K562 (cell line): ENCODE results near the gene SLC13A3. TPM values are rescaled to one million over a fixed set of nuclear protein-coding genes. Genes with fewer than 3 reads are reported as not detected.

Experiments used
- CBX3 ChIP-seq, 2 experiments: IDR thresholded peaks; 1 replicate in 1 of 2; 2 replicates in 1 of 2; pipeline ENCODE4 v1.6.1; 2012; ENCODE audit warnings: inconsistent platforms in 2 of 2, low read length in 2 of 2, borderline replicate concordance in 1 of 2, control low read depth in 1 of 2
- CEBPB ChIP-seq: fragments of 450-650 bp; IDR thresholded peaks from 2 replicates; pipeline ENCODE4 v1.6.1; 2016; ENCODE audit warnings: missing genetic modification characterization, missing compliant biosample characterization
- CTCFL ChIP-seq: IDR thresholded peaks from 2 replicates; pipeline ENCODE4 v1.6.1; 2011; ENCODE audit warnings: borderline replicate concordance, low read depth, mild to moderate bottlenecking, moderate library complexity, low read length; ENCODE audit not compliant: insufficient read depth, poor library complexity, severe bottlenecking
- FIP1L1 ChIP-seq: fragments of 200-400 bp; formaldehyde crosslinking; IDR thresholded peaks from 2 replicates; pipeline ENCODE4 v1.6.1; 2018; ENCODE audit warnings: mild to moderate bottlenecking, low read depth, low read length; ENCODE audit not compliant: poor library complexity, severe bottlenecking
- MTA1 ChIP-seq: fragments of 450-650 bp; IDR thresholded peaks from 2 replicates; pipeline ENCODE4 v1.6.1; 2017; ENCODE audit warnings: borderline replicate concordance
- MYC ChIP-seq, 2 experiments: fragments of 250-450 bp in 1 of 2; sonication (Bioruptor Pico) in 1 of 2; IDR thresholded peaks; 2 replicates each; pipeline versions ENCODE4 v1.5.1 to v1.6.1; 2012 to 2021; ENCODE audit warnings: low read depth in 2 of 2, borderline replicate concordance in 1 of 2, improper control_type of control experiment in 1 of 2, low read length in 1 of 2, mild to moderate bottlenecking in 1 of 2, moderate library complexity in 1 of 2
- OTX1 ChIP-seq: fragments of 450-650 bp; formaldehyde crosslinking; IDR thresholded peaks from 2 replicates; pipeline ENCODE4 v1.4.0; 2022; ENCODE audit warnings: mild to moderate bottlenecking
- TAF1 ChIP-seq: IDR thresholded peaks from 2 replicates; pipeline ENCODE4 v1.6.1; 2011; ENCODE audit warnings: mild to moderate bottlenecking, low read length, moderate library complexity; ENCODE audit not compliant: insufficient read depth, control insufficient read depth, severe bottlenecking; ENCODE audit errors: extremely low read depth
- WHSC1 ChIP-seq: IDR thresholded peaks from one replicate; pipeline ENCODE4 v1.6.1; 2012; ENCODE audit warnings: low read length, control low read depth, inconsistent platforms
- ZBTB11 ChIP-seq, 3 experiments: fragments of 200-800 bp in 1 of 3; fragments of 250-450 bp in 1 of 3; fragments of 450-650 bp in 1 of 3; sonication (Bioruptor Pico) in 1 of 3; sonication (Bioruptor generic) in 1 of 3; formaldehyde crosslinking in 1 of 3; IDR thresholded peaks; 2 replicates each; pipeline versions ENCODE4 v1.6.1 to v1.8.0; 2016 to 2022; ENCODE audit warnings: mild to moderate bottlenecking in 2 of 3, missing genetic modification characterization in 2 of 3, missing compliant biosample characterization in 1 of 3, moderate library complexity in 1 of 3
- ZKSCAN8 ChIP-seq: fragments of 200-800 bp; sonication (Bioruptor generic); IDR thresholded peaks from 2 replicates; pipeline ENCODE4 v1.6.1; 2016; ENCODE audit warnings: missing genetic modification characterization, missing compliant biosample characterization
- ZNF224 ChIP-seq: sonication (generic); formaldehyde crosslinking; IDR thresholded peaks from 2 replicates; pipeline ENCODE4 v1.8.0; 2022; ENCODE audit warnings: mild to moderate bottlenecking, missing genetic modification reagents
- ZNF354B ChIP-seq: fragments of 250-450 bp; sonication (Bioruptor Pico); IDR thresholded peaks from 2 replicates; pipeline ENCODE4 v1.4.0; 2020
- ZNF57 ChIP-seq: fragments of 450-650 bp; formaldehyde crosslinking; IDR thresholded peaks from 2 replicates; pipeline ENCODE4 v1.4.0; 2020; ENCODE audit warnings: mild to moderate bottlenecking, moderate library complexity
- ZNF830 ChIP-seq: fragments of 250-450 bp; sonication (Bioruptor Pico); IDR thresholded peaks from 2 replicates; pipeline ENCODE4 v1.5.0; 2021; ENCODE audit warnings: mild to moderate bottlenecking
- polyA plus RNA-seq, 8 experiments: library from polyadenylated mRNA; depleted of rRNA in 4 of 8; stranded (reverse) in 5 of 8; unstranded in 3 of 8; fragments of >200 nt; fragmentation: Nextera tagmentation in 2 of 8; fragmentation: Illumina TruSeq in 1 of 8; extraction: Ambion mirVana in 2 of 8; extraction: Trizol in 1 of 8; gene quantifications; 2 replicates each; pipeline versions ENCODE4 v1.2.1 to v1.2.3, GENCODE V29; 2011 to 2014; ENCODE audit warnings: inconsistent platforms in 1 of 8, missing spikeins in 1 of 8
- total RNA-seq, 7 experiments: library from RNA; depleted of rRNA in 6 of 7; stranded (reverse); fragments of >200 nt in 6 of 7; fragmentation: Illumina TruSeq in 2 of 7; extraction: Trizol in 2 of 7; gene quantifications; 2 replicates each; pipeline versions ENCODE4 v1.2.1 to v1.2.3, GENCODE V29; 2011 to 2021; ENCODE audit warnings: low replicate concordance in 1 of 7
- TF ChIP-seq, protein P1 (sequence below): fragments of 250-450 bp; sonication (Bioruptor Pico); IDR thresholded peaks from 2 replicates; pipeline ENCODE4 v1.5.0; 2022; ENCODE audit warnings: mild to moderate bottlenecking
- TF ChIP-seq, protein P2 (sequence below): sonication (generic); formaldehyde crosslinking; IDR thresholded peaks from 2 replicates; pipeline ENCODE4 v1.8.1; 2023; ENCODE audit warnings: mild to moderate bottlenecking, missing genetic modification reagents

The SLC13A3 gene
- total and polyA plus RNA-seq, 9 of the 15 experiments (the other 6 are each of a cell fraction or from before 2014, with no cell fraction given) = 5.5 to 16.4 (median 8.5) TPM

DNA sequence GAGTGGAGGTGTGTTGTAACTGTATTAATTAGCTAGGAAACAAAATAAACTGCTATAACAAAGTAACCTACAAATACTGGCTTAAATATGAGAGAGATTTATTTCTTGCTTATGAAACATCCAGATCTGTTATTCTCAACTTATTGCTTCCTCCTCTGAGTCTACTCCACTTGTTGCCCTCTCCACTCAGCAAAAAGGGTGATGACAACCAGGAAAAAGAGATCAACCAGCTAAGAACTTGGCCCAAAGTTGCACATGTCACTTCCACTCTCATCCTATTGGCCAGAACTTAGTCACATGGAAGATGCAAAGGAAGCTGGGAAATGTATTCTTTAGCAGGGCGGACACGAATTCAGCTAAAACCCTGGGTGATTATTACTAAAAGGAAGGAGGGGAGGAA is 43.2 kb upstream of the SLC13A3 start (continued):
- 0 out of 2 replicates have a peak, but pooled peaks have one; percentile 29 for TF ChIP-seq MYC (IDR thresholded peaks at IDR 0.05; ENCODE audit: low read depth, low read length)
- no peak for TF ChIP-seq MYC (CRISPR knock-in tag; IDR thresholded peaks at IDR 0.05; ENCODE audit: borderline replicate concordance, low read depth)
- no peak for TF ChIP-seq TAF1
- no peak for TF ChIP-seq ZNF354B (CRISPR knock-in tag)
- no peak for TF ChIP-seq MTA1
- TF ChIP-seq ZNF224 = no peak
- TF ChIP-seq FIP1L1 = no peak
- TF ChIP-seq, protein P1, sequence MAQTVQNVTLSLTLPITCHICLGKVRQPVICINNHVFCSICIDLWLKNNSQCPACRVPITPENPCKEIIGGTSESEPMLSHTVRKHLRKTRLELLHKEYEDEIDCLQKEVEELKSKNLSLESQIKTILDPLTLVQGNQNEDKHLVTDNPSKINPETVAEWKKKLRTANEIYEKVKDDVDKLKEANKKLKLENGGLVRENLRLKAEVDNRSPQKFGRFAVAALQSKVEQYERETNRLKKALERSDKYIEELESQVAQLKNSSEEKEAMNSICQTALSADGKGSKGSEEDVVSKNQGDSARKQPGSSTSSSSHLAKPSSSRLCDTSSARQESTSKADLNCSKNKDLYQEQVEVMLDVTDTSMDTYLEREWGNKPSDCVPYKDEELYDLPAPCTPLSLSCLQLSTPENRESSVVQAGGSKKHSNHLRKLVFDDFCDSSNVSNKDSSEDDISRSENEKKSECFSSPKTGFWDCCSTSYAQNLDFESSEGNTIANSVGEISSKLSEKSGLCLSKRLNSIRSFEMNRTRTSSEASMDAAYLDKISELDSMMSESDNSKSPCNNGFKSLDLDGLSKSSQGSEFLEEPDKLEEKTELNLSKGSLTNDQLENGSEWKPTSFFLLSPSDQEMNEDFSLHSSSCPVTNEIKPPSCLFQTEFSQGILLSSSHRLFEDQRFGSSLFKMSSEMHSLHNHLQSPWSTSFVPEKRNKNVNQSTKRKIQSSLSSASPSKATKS (CRISPR knock-in tag) = no peak
- TF ChIP-seq, protein P2, sequence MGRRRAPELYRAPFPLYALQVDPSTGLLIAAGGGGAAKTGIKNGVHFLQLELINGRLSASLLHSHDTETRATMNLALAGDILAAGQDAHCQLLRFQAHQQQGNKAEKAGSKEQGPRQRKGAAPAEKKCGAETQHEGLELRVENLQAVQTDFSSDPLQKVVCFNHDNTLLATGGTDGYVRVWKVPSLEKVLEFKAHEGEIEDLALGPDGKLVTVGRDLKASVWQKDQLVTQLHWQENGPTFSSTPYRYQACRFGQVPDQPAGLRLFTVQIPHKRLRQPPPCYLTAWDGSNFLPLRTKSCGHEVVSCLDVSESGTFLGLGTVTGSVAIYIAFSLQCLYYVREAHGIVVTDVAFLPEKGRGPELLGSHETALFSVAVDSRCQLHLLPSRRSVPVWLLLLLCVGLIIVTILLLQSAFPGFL (CRISPR knock-in tag) = no peak
- 0 out of 3 replicates have a peak, but pooled peaks of 1 of the 2 experiments have one; percentile 25 for TF ChIP-seq CBX3 (IDR thresholded peaks at IDR 0.05; ENCODE audit: borderline replicate concordance in 1 of 2, low read length in 2 of 2)
- no peak for TF ChIP-seq OTX1
- TF ChIP-seq ZBTB11 (CRISPR knock-in tag; IDR thresholded peaks at IDR 0.05) = no peak
- TF ChIP-seq CTCFL = no peak
- 0 out of 2 replicates have a peak, but pooled peaks have one; percentile 54 for TF ChIP-seq ZKSCAN8 (CRISPR knock-in tag)
- no peak for TF ChIP-seq ZNF830 (CRISPR knock-in tag)
- no peak for TF ChIP-seq WHSC1
- peak; percentile 7; the same call in 1 of the 2 replicates for TF ChIP-seq CEBPB (tag)
- TF ChIP-seq ZNF57 (CRISPR knock-in tag) = no peak
